Panc1 (cell line): ENCODE data around the gene NLRP14. TPM values are rescaled to one million over a fixed set of nuclear protein-coding genes. Genes with fewer than 3 reads are reported as not detected.

Experiments used
- ATAC-seq: fragments of 200-7000 bp; cut with Tn5 transposase; 2 replicates; pipeline ENCODE4 v1.9.1; 2020; ENCODE audit warnings: mild to moderate bottlenecking, moderate library complexity
- BruUV-seq: library from RNA; stranded (reverse); fragments of 400-500 nt; replicated peaks from 2 replicates; lab custom pipeline; 2021; lab: Mats Ljungman, UMichigan
- CTCF ChIA-PET: fragments of 300-600 bp; sonication (Branson Sonifier 250); formaldehyde crosslinking; loops from one replicate; lab custom pipeline; 2022; ENCODE audit warnings: antibody characterized with exemption; lab: Charles Lee
- POLR2A ChIA-PET: fragments of 300-600 bp; sonication (Branson Sonifier 250); formaldehyde crosslinking; loops from one replicate; lab custom pipeline; 2022; ENCODE audit warnings: antibody characterized with exemption; lab: Charles Lee
- DNase-seq: peaks from one replicate; pipeline ENCODE4 v3.0.0-alpha.2; 2010; ENCODE audit warnings: low read depth, low spot score
- H3K27ac ChIP-seq: 2 replicates; pipeline ENCODE4 v1.5.1; 2011; ENCODE audit warnings: mild to moderate bottlenecking, low read length, inconsistent platforms
- H3K27me3 ChIP-seq: fragments of 200-500 bp; sonication (Bioruptor generic); 2 replicates; pipeline ENCODE4 v1.6.0; 2014; ENCODE audit warnings: low read length, inconsistent platforms; ENCODE audit not compliant: control insufficient read depth, insufficient read depth
- H3K36me3 ChIP-seq: fragments of 200-500 bp; sonication (Bioruptor generic); 2 replicates; pipeline ENCODE4 v1.5.1; 2014; ENCODE audit warnings: inconsistent platforms, mild to moderate bottlenecking, low read length, moderate library complexity; ENCODE audit not compliant: control insufficient read depth, insufficient read depth
- H3K4me1 ChIP-seq: 2 replicates; pipeline ENCODE4 v1.5.1; 2011; ENCODE audit warnings: inconsistent platforms, mild to moderate bottlenecking, low read length, moderate library complexity; ENCODE audit not compliant: control insufficient read depth, insufficient read depth
- H3K4me3 ChIP-seq, 2 experiments: 2 replicates each; pipeline ENCODE4 v1.5.1; 2011 to 2012; ENCODE audit warnings: low read depth in 2 of 2, low read length in 2 of 2, mild to moderate bottlenecking in 2 of 2, inconsistent platforms in 1 of 2, moderate library complexity in 1 of 2
- H3K9me3 ChIP-seq: fragments of 200-500 bp; sonication (Bioruptor generic); 2 replicates; pipeline ENCODE4 v1.5.1; 2014; ENCODE audit warnings: low read depth, mild to moderate bottlenecking, inconsistent platforms, low read length, moderate library complexity; ENCODE audit not compliant: control insufficient read depth, insufficient read depth
- POLR2AphosphoS5 ChIP-seq: IDR thresholded peaks from 2 replicates; pipeline ENCODE4 v1.6.1; 2012; ENCODE audit warnings: mild to moderate bottlenecking, low read depth, low read length, moderate library complexity
- SIN3A ChIP-seq: IDR thresholded peaks from 2 replicates; pipeline ENCODE4 v1.6.1; 2012; ENCODE audit warnings: low read depth, mild to moderate bottlenecking, low read length, moderate library complexity, borderline replicate concordance; ENCODE audit not compliant: insufficient read depth
- TCF7L2 ChIP-seq: IDR thresholded peaks from 2 replicates; pipeline ENCODE4 v1.6.1; 2011; ENCODE audit warnings: mild to moderate bottlenecking, low read depth, low read length, inconsistent platforms
- in situ Hi-C: cut with HindIII; loops from 2 replicates; pipeline ENCODE4 v1.10.0; 2016; ENCODE audit warnings: low sequenced_read_pairs, low pct_unique_long_range_greater_than_20kb
- intact Hi-C: fragments of 100-400 bp; cut with micrococcal nuclease; formaldehyde crosslinking; loops from one replicate; pipeline ENCODE4 v1.10.0; 2022; ENCODE audit not compliant: unreplicated experiment
- total RNA-seq: library from RNA; stranded (reverse); gene quantifications from one replicate; pipeline ENCODE4 v1.2.1, GENCODE V29; 2021; ENCODE audit not compliant: unreplicated experiment
- TF ChIP-seq, protein P1 (sequence below), 2 experiments: IDR thresholded peaks; 2 replicates each; pipeline ENCODE4 v1.6.1; 2011 to 2012; ENCODE audit warnings: low read depth in 2 of 2, control low read depth in 1 of 2, low read length in 1 of 2, mild to moderate bottlenecking in 1 of 2, moderate library complexity in 1 of 2; ENCODE audit not compliant: insufficient read depth in 1 of 2
- TF ChIP-seq, protein P2 (sequence below): fragments of 450-650 bp; IDR thresholded peaks from 2 replicates; pipeline ENCODE4 v1.5.1; 2017; ENCODE audit warnings: mild to moderate bottlenecking

Gene NLRP14
- total RNA-seq, 1 experiment from 2014 or later, result 0.08 TPM

DNA sequence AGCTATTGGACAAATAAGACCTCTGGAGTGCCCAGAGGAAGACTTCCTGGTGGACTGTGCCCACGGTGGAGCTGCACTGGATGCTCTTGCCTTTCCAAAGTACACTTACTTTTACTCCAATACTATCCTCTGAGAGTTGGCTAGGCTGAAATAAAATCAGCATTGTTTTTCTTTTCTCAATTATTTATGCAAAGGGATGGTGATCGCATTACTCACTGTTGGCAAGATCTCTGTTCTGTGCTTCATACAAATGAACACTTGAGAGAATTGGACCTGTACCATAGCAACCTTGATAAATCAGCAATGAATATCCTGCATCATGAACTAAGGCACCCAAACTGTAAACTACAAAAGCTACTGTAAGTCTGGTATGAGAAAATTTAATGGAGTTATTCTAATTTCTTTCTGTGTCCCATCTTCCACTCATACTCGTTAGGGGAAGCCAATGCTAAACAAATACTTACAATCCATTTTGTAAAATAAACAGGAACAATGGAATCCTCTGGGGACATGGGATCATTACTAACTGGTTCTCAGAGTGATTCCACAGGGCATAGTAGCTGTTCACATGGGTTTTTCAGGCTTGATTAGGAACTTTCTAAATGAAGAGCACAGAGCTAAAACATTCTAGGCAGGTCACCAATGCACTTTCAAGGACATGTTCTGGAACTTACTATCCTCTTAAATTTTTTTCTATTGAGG lies 26.3 kb downstream of the NLRP14 start:
- no peak overlapping the region for H3K4me3 ChIP-seq
- H3K4me1 ChIP-seq, result no peaks in the 10 kb centered on the region
- ATAC-seq (no peak), DNase-seq (no peak)
- H3K36me3 ChIP-seq, result no peaks in the 10 kb centered on the region
- H3K27ac ChIP-seq, result no peak overlapping the region
- BruUV-seq, result no TSS peak
- in situ Hi-C loops (no loop called here), intact Hi-C loops (no loop called here)
- H3K27me3 ChIP-seq, result peaks cover 4% of the 10 kb centered on the region; the same call in 1 of the 2 replicates
- ChIA-PET POLR2A (no interaction called here), CTCF (no interaction called here)
- TF ChIP-seq SIN3A (no peak), POLR2AphosphoS5 (no peak), TCF7L2 (no peak)
- TF ChIP-seq, protein P1, sequence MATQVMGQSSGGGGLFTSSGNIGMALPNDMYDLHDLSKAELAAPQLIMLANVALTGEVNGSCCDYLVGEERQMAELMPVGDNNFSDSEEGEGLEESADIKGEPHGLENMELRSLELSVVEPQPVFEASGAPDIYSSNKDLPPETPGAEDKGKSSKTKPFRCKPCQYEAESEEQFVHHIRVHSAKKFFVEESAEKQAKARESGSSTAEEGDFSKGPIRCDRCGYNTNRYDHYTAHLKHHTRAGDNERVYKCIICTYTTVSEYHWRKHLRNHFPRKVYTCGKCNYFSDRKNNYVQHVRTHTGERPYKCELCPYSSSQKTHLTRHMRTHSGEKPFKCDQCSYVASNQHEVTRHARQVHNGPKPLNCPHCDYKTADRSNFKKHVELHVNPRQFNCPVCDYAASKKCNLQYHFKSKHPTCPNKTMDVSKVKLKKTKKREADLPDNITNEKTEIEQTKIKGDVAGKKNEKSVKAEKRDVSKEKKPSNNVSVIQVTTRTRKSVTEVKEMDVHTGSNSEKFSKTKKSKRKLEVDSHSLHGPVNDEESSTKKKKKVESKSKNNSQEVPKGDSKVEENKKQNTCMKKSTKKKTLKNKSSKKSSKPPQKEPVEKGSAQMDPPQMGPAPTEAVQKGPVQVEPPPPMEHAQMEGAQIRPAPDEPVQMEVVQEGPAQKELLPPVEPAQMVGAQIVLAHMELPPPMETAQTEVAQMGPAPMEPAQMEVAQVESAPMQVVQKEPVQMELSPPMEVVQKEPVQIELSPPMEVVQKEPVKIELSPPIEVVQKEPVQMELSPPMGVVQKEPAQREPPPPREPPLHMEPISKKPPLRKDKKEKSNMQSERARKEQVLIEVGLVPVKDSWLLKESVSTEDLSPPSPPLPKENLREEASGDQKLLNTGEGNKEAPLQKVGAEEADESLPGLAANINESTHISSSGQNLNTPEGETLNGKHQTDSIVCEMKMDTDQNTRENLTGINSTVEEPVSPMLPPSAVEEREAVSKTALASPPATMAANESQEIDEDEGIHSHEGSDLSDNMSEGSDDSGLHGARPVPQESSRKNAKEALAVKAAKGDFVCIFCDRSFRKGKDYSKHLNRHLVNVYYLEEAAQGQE (IDR thresholded peaks at IDR 0.05; ENCODE audit: insufficient read depth in 1 of 2, low read depth in 2 of 2, low read length in 1 of 2), result no peak
- TF ChIP-seq, protein P2, sequence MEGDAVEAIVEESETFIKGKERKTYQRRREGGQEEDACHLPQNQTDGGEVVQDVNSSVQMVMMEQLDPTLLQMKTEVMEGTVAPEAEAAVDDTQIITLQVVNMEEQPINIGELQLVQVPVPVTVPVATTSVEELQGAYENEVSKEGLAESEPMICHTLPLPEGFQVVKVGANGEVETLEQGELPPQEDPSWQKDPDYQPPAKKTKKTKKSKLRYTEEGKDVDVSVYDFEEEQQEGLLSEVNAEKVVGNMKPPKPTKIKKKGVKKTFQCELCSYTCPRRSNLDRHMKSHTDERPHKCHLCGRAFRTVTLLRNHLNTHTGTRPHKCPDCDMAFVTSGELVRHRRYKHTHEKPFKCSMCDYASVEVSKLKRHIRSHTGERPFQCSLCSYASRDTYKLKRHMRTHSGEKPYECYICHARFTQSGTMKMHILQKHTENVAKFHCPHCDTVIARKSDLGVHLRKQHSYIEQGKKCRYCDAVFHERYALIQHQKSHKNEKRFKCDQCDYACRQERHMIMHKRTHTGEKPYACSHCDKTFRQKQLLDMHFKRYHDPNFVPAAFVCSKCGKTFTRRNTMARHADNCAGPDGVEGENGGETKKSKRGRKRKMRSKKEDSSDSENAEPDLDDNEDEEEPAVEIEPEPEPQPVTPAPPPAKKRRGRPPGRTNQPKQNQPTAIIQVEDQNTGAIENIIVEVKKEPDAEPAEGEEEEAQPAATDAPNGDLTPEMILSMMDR, result no peak
- no peaks in the 10 kb centered on the region for H3K9me3 ChIP-seq

DNA sequence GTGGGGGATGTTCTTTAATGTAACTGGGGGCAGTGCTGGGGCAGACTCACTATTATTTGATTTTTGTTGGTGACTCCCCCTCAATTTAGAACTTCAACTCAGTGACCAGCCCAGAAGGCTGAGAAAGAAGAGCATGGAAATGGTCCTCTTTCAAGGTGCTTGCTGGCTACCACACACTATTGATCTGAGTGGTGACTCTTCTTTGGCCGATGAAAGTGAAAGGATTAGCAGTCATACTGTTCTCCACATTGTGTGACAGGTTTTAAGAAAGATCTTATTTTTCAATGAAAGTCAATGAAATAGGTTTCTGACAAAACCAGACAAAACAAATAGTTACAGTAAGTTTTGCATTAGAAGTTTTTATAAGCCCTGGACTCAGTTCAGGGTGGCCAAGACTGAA lies 29.9 kb downstream of the NLRP14 start:
- DNase-seq (no peak), ATAC-seq (no peak)
- in situ Hi-C loops, result no loop called here
- no peaks in the 10 kb centered on the region for H3K4me1 ChIP-seq
- H3K4me3 ChIP-seq, result no peak overlapping the region
- intact Hi-C loops, result no loop called here
- no peaks in the 10 kb centered on the region for H3K36me3 ChIP-seq
- no peaks in the 10 kb centered on the region for H3K9me3 ChIP-seq
- H3K27me3 ChIP-seq, result peaks cover 4% of the 10 kb centered on the region; the same call in 1 of the 2 replicates
- TF ChIP-seq POLR2AphosphoS5, result no peak
- TF ChIP-seq SIN3A, result no peak
- TF ChIP-seq, protein P1 (IDR thresholded peaks at IDR 0.05; ENCODE audit: insufficient read depth in 1 of 2, low read depth in 2 of 2, low read length in 1 of 2), result no peak
- TF ChIP-seq TCF7L2, result no peak
- TF ChIP-seq, protein P2, result no peak
- no peak overlapping the region for H3K27ac ChIP-seq
- no TSS peak for BruUV-seq
- ChIA-PET CTCF (no interaction called here), POLR2A (no interaction called here)
